ENCODE data around the gene LRP4.
A peak's percentile ranks its signal among the peaks of the same experiment; 100 is the strongest.

Gene LRP4

DNA sequence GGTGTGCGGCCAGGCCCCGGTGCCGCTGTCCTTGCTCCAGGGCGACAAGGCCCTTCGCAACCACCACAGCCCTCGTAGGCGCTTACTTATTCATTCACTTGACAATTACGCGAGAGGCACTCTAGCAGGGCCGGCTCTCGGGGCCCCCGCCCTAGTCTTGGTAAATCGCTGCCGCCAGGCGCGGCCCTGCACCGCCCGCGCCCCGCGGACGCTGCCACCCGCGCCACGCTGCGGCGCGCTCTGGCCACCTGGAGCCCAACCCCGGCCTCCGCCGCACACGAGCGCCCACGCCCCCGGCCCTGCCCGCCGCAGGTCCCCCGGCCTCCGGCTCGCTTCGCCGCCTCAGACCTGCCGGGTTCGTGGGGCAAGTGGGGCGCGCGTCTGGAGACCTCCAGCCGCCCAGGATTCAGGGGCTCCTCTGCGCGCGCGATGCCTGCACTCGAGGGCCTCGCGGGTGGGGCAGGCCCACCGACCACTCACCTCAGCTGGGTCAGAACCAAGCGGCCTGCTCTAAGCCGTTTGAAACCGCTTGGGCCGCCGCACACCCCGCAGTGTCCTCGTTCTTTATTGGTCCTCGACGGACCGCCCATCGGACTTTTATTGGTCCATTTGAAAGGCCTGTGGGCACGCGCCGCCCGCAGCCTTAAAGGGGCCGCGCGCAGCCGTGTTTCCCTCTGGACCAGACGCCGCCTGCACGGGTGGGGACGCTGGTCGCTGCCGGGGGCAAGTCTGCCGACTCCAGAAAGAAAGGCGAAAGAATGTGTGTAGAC lies 72.4 kb downstream of the LRP4 start, which contains the start of gene CKAP5:
CKAP5 (minus strand) TSS at position 541 of the 770 bp plus-strand sequence. CDS start 25,049 bp downstream, outside the sequence.
- DNase-seq (ENCODE audit: low read depth in 2 of 2): peak; percentile 71 to 72

DNA sequence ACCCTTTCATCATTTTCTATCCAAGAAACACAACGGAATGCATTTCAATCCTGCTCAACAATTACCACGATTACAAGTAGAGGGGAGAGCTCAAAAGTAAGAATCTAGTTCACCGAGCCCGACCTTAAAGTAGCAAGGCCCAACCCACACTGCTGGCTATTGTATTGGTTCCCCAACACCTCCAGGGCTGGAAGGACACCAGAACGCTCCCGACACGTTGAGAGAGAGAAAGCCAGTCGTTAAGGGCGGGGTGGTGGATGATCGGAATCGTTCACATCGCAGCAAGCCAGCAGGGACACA lies 73.0 kb downstream of the LRP4 start:
- no peak for DNase-seq (ENCODE audit: low read depth in 2 of 2)

DNA sequence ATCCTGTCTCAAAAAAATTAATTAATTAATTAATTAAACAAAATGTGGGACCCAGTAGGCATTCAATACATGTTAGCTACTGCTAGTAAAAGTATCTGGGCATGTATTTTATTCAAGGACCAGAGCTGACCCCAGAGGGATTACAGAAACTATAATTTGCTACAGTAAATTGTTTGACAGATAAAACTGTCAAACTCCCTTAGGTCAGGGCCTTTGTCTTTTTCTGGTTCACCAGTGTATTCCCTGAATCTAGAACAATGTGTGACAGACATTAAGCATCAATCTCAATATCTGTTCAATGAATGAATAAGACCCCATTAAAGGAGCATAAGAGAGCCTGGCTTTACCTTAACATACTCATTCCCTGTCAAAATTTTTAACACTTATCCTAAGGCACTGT lies 78.2 kb downstream of the LRP4 start:
- DNase-seq (ENCODE audit: low read depth in 2 of 2): no peak

DNA sequence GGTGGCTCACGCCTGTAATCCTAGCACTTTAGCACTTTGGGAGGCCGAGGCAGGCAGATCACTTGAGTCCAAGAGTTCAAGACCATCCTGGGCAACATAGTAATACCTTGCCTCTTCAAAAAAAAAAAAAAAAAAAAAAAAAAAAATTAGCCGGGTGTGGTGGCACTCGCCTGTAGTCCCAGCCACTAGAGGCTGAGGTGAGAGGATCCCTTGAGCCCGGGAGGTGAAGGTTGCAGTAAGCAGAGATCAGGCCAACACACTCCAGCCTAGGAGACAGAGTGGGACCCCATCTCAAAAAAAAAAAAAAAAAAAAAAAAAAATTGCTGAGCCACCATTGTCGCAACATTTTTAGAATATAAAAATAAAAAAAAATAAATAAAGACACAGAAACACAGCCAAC lies 79.8 kb downstream of the LRP4 start:
- DNase-seq (ENCODE audit: low read depth in 2 of 2): no peak

DNA sequence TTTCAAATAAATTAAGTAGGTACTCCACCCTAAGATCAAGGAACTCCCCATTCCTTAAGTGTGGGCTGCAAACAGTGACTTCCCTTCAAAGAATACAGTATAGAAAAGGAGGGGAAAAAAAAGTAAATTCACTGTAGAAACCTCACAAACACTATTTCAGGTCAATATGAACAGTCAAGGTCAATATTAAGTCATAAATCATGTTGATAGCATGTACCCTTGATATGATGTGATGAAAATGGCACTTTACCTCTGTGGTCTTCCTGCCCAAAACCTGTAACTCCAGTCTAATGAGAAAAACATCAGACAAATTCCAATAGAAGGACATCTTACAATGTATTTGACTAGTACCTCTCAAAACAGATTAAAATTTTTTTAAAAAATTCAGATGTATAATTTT lies 80.5 kb downstream of the LRP4 start:
- DNase-seq (ENCODE audit: low read depth in 2 of 2): no peak

DNA sequence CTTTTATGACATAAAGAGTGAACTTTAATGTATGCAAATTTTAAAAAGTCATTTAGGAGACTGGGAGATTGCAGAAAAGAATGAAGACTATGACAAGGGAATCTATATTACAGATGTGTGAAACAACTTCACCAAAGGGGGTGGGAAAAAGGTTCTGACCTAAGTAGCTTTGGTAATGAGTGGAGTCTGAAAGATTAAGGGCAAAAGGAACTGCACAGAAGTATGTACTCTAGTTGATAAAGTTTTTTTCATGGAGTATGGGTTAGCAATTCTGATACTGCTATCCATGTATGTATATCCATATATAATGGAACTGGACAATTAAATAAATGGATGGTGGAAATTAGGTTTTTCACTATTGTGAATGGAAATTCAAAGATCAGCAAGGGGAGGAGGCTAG lies 81.5 kb downstream of the LRP4 start:
- no peak for DNase-seq (ENCODE audit: low read depth in 2 of 2)

DNA sequence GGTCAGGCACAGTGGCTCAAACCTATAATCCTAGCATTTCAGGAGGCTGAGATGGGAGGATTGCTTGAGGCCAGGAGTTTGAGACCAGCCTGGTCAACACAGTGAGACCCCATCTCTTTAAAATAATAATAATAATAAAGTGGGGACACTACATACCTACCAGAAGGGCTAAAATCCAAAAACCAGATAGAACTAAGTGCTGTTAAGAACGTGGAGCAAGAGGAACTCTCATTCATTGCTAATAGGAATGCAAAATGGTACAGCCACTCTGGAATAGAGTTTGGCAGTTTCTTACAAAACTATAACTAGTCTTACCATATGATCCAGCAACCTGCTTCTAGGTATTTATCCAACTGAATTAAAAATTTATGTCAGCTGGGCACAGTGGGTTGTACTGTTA lies 81.9 kb downstream of the LRP4 start:
- no peak for DNase-seq (ENCODE audit: low read depth in 2 of 2)

DNA sequence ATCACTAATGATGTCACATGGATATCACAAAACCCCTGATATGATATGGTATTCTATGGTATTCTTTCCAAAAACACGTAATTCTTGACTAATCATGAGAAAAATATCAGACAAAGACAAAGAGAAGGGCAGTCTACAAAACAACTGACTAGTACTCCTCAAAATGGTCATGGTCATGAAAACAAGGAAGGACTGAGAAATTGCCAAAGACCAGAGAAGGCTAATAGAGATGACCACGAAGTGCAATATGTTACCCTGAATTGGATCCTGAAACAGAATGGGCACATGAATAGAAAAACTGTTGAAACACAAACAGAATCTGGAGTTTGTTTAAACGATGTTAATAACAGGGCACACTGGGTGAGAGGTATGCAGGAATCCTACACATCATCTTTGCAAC lies 82.5 kb downstream of the LRP4 start:
- DNase-seq (ENCODE audit: low read depth in 2 of 2): no peak

DNA sequence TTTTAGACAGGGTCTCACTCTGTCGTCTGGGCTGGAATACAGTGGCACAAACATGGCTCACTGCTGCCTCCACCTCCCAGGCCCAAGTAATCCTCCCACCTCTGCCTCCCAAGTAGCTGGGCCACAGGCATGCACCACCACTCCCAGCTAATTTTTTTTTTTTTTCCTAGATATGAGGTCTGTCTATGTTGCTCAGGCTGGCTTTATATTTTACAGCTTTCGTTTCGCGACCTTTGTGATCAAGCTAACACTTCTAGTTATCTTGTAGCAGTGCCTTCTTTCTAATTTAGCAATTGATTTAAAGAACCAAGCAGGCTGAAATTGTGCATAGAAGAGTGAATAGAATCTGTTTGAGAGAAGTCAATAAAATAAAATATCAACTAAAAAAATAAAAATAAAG lies 83.5 kb downstream of the LRP4 start:
- no peak for DNase-seq (ENCODE audit: low read depth in 2 of 2)

DNA sequence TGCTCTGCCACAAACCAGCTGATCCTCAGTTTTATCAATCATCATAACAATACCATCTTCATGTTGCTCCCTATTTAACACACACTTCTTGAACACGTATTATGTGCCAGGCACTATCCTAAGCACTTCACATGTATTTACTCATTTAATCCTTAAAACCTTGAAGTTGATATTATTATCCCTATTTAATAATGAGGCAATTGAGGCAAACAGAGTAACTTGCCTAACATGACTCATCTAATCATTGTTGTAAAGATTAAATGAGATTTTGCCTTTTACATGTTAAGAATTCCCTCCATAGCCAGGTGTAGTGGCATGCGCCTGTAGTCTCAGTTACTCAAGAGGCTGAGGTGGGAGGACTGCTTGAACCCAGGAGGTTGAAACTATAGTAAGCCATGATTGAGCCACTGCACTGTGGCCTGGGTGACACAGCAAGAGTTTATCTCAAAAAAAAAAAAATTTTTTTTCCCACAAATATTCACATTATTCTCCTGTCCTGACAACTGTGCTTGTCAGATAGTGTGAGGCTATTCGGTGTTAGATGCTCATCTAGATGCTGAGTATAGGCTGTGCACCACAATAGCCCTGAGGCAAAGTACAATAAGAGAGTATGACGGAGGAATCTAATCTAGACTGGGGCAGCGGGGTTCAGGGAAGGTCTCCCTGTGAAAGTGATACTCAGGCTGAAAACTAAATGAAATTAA lies 85.7 kb downstream of the LRP4 start:
- DNase-seq (ENCODE audit: low read depth in 2 of 2): no peak

DNA sequence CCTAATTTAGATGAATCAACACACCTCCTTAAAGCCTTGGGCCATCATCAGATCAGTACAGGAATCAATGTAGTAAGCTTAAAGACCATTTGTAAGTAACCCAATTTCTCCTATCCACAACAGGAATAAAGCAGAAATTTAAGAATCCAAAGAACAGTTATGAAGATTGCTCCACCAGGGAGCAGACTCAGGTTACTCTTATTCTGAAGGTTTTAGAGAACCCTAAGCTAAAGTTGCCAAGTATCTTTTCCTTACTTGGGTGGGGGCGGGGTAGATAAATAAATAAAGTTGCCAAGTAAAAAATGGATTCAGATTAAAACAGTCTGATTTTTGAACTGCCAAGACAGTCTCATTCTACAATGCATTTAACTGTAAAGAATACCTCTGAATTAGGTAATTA lies 90.4 kb downstream of the LRP4 start:
- DNase-seq (ENCODE audit: low read depth in 2 of 2): no peak

DNA sequence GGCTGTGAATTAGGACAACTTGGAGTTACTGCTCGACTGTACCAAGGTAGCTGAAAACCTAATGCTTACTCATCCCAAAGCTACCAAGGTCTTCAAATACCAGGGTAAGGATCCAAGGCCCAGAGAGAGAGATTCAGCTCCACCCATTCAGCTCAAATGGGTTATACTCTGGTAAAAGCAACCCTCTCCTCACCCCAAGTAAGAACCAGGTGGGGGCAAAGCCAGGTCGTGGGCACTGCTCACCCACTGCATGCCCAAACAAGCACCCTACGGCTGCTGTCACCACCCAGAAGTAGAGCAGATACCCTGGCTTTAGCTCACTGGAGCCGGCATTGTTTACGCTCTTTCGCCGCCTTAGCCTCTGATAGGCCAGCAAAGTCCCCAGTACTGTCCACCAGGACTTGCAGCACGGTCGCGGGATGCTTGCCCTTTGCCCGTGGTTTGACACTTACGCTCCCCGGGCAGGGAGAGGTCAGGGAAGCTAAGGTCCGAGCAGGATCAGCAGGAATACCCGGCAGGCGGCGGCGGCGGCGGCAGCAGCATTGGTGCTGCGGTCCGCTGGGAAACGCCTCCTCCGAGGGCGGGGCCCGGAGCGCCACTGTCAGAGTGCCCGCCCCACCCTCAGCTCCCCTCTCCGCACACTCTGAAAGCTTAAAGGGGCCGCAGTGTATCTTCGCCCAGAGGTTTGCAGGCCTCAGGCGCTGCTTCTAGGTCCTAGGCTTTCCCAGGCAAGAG lies 91.9 kb downstream of the LRP4 start:
- peak; percentile 39 to 44 for DNase-seq (ENCODE audit: low read depth in 2 of 2)

DNA sequence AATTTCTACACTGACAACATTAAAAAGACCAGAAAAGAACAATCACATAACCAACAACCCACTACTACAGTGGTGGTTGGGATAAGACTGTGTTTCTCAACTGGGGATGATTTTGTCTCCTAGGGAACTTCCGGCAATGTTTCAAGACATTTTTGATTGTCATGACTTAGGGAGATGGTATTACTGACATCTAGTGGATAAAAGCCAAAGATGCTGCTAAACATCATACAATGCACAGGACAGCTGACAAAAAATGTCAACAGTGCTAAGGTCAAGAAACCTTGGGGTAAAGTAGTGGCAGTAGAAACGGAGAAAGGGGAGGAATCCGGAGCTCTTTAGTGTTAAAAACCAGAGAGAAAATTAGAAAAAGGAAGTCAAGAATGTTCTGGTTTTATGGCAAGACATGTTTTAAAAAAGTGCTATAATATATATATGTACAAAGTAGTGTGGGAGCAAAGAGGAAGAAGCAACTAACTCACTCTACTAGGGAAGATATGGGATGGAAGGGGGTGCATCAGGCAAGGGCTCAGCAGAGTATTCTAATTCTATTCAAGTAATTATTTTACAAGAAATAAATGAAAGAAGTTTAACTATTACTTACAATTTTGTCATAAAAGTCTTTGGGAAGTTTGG lies 109.4 kb downstream of the LRP4 start:
- DNase-seq (ENCODE audit: low read depth in 2 of 2): no peak
